ENCODE results near the gene KIF6.

Gene KIF6

GRCh38 chr6:39696986-39697788 is 28.0 kb downstream of the KIF6 start:
- H4K20me1 ChIP-seq (ENCODE audit: insufficient read depth, low read length), result no peaks in the 10 kb centered on the region
- no peak overlapping the region for H3K4me2 ChIP-seq (ENCODE audit: low read depth, low read length)
- no peak overlapping the region for H3K4me3 ChIP-seq (ENCODE audit: low read length)
- H3K9me3 ChIP-seq (replicated peaks; ENCODE audit: insufficient read depth, low read length), result no peaks in the 10 kb centered on the region
- no peaks in the 10 kb centered on the region for H3K9me2 ChIP-seq (replicated peaks; ENCODE audit: insufficient read depth, low read length)
- no peak for DNase-seq
- no peaks in the 10 kb centered on the region for H3K27me3 ChIP-seq (replicated peaks; ENCODE audit: insufficient read depth, low read length)
- no peaks in the 10 kb centered on the region for H3K36me3 ChIP-seq (replicated peaks; ENCODE audit: insufficient read depth, low read length)
- H3K9ac ChIP-seq (ENCODE audit: low read length), result no peak overlapping the region
- H3F3A ChIP-seq (ENCODE audit: insufficient read depth, low read length), result no peaks in the 10 kb centered on the region
- peak overlapping the region; percentile 31; the same call in 1 of the 2 replicates for H2AFZ ChIP-seq (ENCODE audit: low read length)
- H3K4me1 ChIP-seq (ENCODE audit: low read length), result peaks cover 11% of the 10 kb centered on the region; the same call in 1 of the 2 replicates
- H3K79me2 ChIP-seq (ENCODE audit: low read length), result no peaks in the 10 kb centered on the region
- no peak for TF ChIP-seq EZH2phosphoT487 (IDR thresholded peaks at IDR 0.05; ENCODE audit: low read length)
- no peak for TF ChIP-seq EZH2 (optimal IDR thresholded peaks at IDR 0.05; ENCODE audit: low read depth, low read length)
- TF ChIP-seq CTCF (IDR thresholded peaks at IDR 0.05; ENCODE audit: low read length), result no peak
- H3K27ac ChIP-seq (ENCODE audit: low read length), result no peak overlapping the region

GRCh38 chr6:39695447-39695846 is 29.8 kb downstream of the KIF6 start:
- H3K79me2 ChIP-seq (ENCODE audit: low read length), result no peaks in the 10 kb centered on the region
- H2AFZ ChIP-seq (ENCODE audit: low read length), result no peak overlapping the region
- no peaks in the 10 kb centered on the region for H3K9me3 ChIP-seq (replicated peaks; ENCODE audit: insufficient read depth, low read length)
- no peaks in the 10 kb centered on the region for H3K36me3 ChIP-seq (replicated peaks; ENCODE audit: insufficient read depth, low read length)
- no peak for TF ChIP-seq EZH2 (optimal IDR thresholded peaks at IDR 0.05; ENCODE audit: low read depth, low read length)
- no peak for TF ChIP-seq EZH2phosphoT487 (IDR thresholded peaks at IDR 0.05; ENCODE audit: low read length)
- TF ChIP-seq CTCF (IDR thresholded peaks at IDR 0.05; ENCODE audit: low read length), result no peak
- H4K20me1 ChIP-seq (ENCODE audit: insufficient read depth, low read length), result no peaks in the 10 kb centered on the region
- peaks cover 11% of the 10 kb centered on the region; the same call in 1 of the 2 replicates for H3K4me1 ChIP-seq (ENCODE audit: low read length)
- H3K9me2 ChIP-seq (replicated peaks; ENCODE audit: insufficient read depth, low read length), result no peaks in the 10 kb centered on the region
- H3K4me3 ChIP-seq (ENCODE audit: low read length), result no peak overlapping the region
- H3K27me3 ChIP-seq (replicated peaks; ENCODE audit: insufficient read depth, low read length), result no peaks in the 10 kb centered on the region
- no peaks in the 10 kb centered on the region for H3F3A ChIP-seq (ENCODE audit: insufficient read depth, low read length)
- no peak for DNase-seq
- H3K4me2 ChIP-seq (ENCODE audit: low read depth, low read length), result no peak overlapping the region
- H3K9ac ChIP-seq (ENCODE audit: low read length), result no peak overlapping the region
- H3K27ac ChIP-seq (ENCODE audit: low read length), result no peak overlapping the region

DNA sequence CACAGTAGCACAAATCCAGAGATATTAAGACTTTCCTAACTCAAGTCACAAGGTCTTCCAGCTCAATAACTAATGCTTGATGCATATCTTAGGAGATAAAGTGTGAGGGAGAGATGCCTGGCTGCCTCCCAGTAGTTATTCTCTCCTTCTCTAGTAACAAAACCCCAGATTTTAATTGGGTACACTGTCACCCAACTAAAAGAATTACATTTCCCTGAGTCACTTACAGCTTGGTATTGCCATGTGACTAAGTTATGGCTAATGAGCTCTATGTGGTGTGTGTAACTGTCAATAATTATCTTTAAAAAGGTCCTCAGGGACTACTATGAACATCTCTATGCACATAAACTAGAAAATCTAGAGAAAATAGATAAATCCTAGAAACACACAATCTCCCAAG is 32.0 kb downstream of the KIF6 start:
- Histone ChIP-seq H3F3A (ENCODE audit: insufficient read depth, low read length) (no peaks in the 10 kb centered on the region), H3K4me3 (ENCODE audit: low read length) (no peak overlapping the region), H3K9me3 (replicated peaks; ENCODE audit: insufficient read depth, low read length) (no peaks in the 10 kb centered on the region), H3K9ac (ENCODE audit: low read length) (no peak overlapping the region), H3K36me3 (replicated peaks; ENCODE audit: insufficient read depth, low read length) (no peaks in the 10 kb centered on the region), H4K20me1 (ENCODE audit: insufficient read depth, low read length) (no peaks in the 10 kb centered on the region), H3K4me1 (ENCODE audit: low read length) (peaks cover 5% of the 10 kb centered on the region; the same call in 1 of the 2 replicates), H3K79me2 (ENCODE audit: low read length) (no peaks in the 10 kb centered on the region), H3K9me2 (replicated peaks; ENCODE audit: insufficient read depth, low read length) (no peaks in the 10 kb centered on the region), H3K27me3 (replicated peaks; ENCODE audit: insufficient read depth, low read length) (no peaks in the 10 kb centered on the region), H3K27ac (ENCODE audit: low read length) (no peak overlapping the region), H3K4me2 (ENCODE audit: low read depth, low read length) (no peak overlapping the region), H2AFZ (ENCODE audit: low read length) (no peak overlapping the region)
- TF ChIP-seq CTCF (IDR thresholded peaks at IDR 0.05; ENCODE audit: low read length), result no peak
- TF ChIP-seq EZH2phosphoT487 (IDR thresholded peaks at IDR 0.05; ENCODE audit: low read length), result no peak
- TF ChIP-seq EZH2 (optimal IDR thresholded peaks at IDR 0.05; ENCODE audit: low read depth, low read length), result no peak
- no peak for DNase-seq
